GM19238 (cell line): Measurements from ENCODE around the gene PLA2G2C.

ENCODE experiments used
- DNase-seq: peaks from one replicate; pipeline ENCODE4 v3.0.0; 2011; ENCODE audit warnings: low spot score; ENCODE audit not compliant: insufficient read length

Gene PLA2G2C

GRCh38 chr1:20184997-20185833, 1.1 kb downstream of the PLA2G2C start:
- DNase-seq, result no peak

GRCh38 chr1:20184481-20184900, 1.8 kb downstream of the PLA2G2C start:
- no peak for DNase-seq

- no peak for DNase-seq
These were observed 2.6 kb downstream of the PLA2G2C start for GRCh38 chr1:20183616-20184271.

- no peak for DNase-seq
These were observed 3.3 kb downstream of the PLA2G2C start for GRCh38 chr1:20183035-20183434.

- no peak for DNase-seq
These were observed 3.9 kb downstream of the PLA2G2C start for GRCh38 chr1:20182415-20182814.

- no peak for DNase-seq
These were observed 5.5 kb downstream of the PLA2G2C start for GRCh38 chr1:20180844-20181207.

GRCh38 chr1:20180129-20180843, 6.0 kb downstream of the PLA2G2C start:
- no peak for DNase-seq

- DNase-seq, result no peak
These were observed 6.8 kb downstream of the PLA2G2C start for GRCh38 chr1:20179371-20180128.

GRCh38 chr1:20178634-20179370, 7.5 kb downstream of the PLA2G2C start:
- DNase-seq, result no peak

GRCh38 chr1:20174937-20175666, 11.2 kb downstream of the PLA2G2C start:
- DNase-seq, result no peak

GRCh38 chr1:20172033-20172590, 14.2 kb downstream of the PLA2G2C start:
- no peak for DNase-seq

- no peak for DNase-seq
These were observed 16.4 kb downstream of the PLA2G2C start for GRCh38 chr1:20169932-20170331.

- DNase-seq, result no peak
These were observed 17.5 kb downstream of the PLA2G2C start for GRCh38 chr1:20168564-20169491.

GRCh38 chr1:20167126-20167525, 19.2 kb downstream of the PLA2G2C start:
- no peak for DNase-seq

GRCh38 chr1:20166051-20166450, 20.3 kb downstream of the PLA2G2C start:
- DNase-seq, result no peak

GRCh38 chr1:20165522-20165951, 20.8 kb downstream of the PLA2G2C start:
- no peak for DNase-seq

GRCh38 chr1:20164694-20165202, 21.6 kb downstream of the PLA2G2C start:
- DNase-seq, result no peak

- no peak for DNase-seq
These were observed 26.3 kb downstream of the PLA2G2C start for GRCh38 chr1:20160034-20160433.
